SK-MEL-5 (cell line): ENCODE data around the gene C10orf88. TPM values are rescaled to one million over a fixed set of nuclear protein-coding genes. Genes with fewer than 3 reads are reported as not detected.

Source experiments
- DNase-seq: peaks from one replicate; pipeline ENCODE4 v3.0.0-alpha.2; 2016; ENCODE audit warnings: low read depth, low spot score
- in situ Hi-C: cut with HindIII; loops from 2 replicates; pipeline ENCODE4 v1.10.0; 2016; ENCODE audit warnings: low sequenced_read_pairs, high pct_unique_total_duplicates, low pct_unique_long_range_greater_than_20kb
- total RNA-seq: library from RNA; depleted of rRNA; stranded (reverse); fragments of >200 nt; shearing (Covaris generic); gene quantifications from 2 replicates; pipeline ENCODE4 v1.2.3, GENCODE V29; 2014; rRNA removed

Gene C10orf88
- total RNA-seq, 1 experiment from 2014 or later, result 12.5 TPM

DNA sequence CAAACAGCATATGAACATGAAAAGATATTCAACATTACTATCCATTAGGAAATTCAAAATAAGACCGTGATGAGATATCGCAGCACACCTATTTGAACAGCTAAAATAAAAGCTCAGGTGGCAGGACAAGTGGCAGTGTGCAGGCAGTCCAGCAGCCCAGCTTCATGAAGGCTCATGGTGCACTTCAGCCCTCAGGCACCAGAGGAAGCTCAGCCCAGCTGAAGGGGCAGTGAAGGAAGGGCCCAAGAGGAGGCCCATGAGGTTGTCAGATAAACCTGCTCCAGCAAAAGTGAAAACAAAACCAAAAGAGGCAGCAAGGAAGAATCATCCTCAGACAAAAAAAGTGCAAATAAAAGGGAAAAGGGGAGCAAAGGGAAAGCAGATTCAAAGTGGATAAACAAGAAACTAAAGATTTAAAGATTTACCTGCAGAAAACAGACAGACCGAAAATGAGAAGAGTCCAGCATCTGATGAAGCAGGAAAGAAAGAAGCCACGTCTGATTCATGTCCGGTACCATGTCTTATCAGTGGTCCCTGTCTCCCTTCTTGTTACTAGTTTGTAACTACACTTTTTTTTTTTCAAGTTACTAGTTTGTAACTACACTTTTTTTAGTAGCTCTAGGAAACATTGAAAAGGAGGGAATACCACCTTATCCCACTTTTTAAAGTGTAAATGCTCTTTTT, 59.6 kb downstream of the C10orf88 start:
- in situ Hi-C loops, result no loop called here
- peak; percentile 2 for DNase-seq

GRCh38 chr10:122884166-122884565, 69.9 kb downstream of the C10orf88 start:
- in situ Hi-C loops, result no loop called here
- no peak for DNase-seq

DNA sequence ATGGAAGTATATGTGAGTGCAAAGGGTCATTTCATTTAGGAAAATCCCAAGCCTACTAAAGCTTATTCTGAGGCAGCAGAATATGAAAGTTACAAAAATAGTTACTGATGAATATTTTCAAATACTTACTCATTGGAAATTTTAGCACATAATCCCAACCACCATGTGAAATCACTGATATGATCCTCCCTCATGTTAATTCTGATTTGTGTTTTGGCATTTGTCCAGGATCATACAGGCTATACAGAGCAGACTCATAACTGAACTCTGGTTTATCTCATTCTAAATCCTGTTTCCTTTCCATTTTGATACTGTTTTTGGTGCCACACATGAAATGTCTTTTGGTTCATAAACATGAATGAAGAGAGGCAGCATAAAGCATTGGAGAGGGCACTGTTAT, 71.3 kb downstream of the C10orf88 start:
- no peak for DNase-seq
- in situ Hi-C loops, result no loop called here

Other genes with a start within 250 kb of the C10orf88 start
- gene CUZD1, start 108.4 kb downstream of the C10orf88 start, total RNA-seq, result 0.18 TPM in 1 of 2 replicates, not detected in the other
- gene FAM24B, start 74.6 kb downstream of the C10orf88 start, total RNA-seq, result 0.45 TPM in 1 of 2 replicates, not detected in the other
- not detected in 2 replicates for gene FAM24A, start 43.6 kb downstream of the C10orf88 start, total RNA-seq
- gene PSTK, start 26.2 kb upstream of the C10orf88 start, total RNA-seq, result 5.0 and 9.8 TPM in 2 replicates
- 3.4 TPM in 2 replicates for gene IKZF5, start 54.6 kb upstream of the C10orf88 start, total RNA-seq
- gene ACADSB, start 54.8 kb upstream of the C10orf88 start, total RNA-seq, result 8.4 and 8.8 TPM in 2 replicates
- 0.32 and 1.6 TPM in 2 replicates for gene HMX3, start 181.7 kb upstream of the C10orf88 start, total RNA-seq
- gene HMX2, start 193.9 kb upstream of the C10orf88 start, total RNA-seq, result not detected in 2 replicates
- 169 and 180 TPM in 2 replicates for gene BUB3, start 200.2 kb upstream of the C10orf88 start, total RNA-seq